ENCODE measurements around the gene SBK3. TPM values are rescaled to one million over a fixed set of nuclear protein-coding genes. Genes with fewer than 3 reads are reported as not detected.

SBK3 gene
- total RNA-seq, 1 experiment from 2014 or later: 1.2 TPM

- Histone ChIP-seq H3K36me3 (ENCODE audit: control insufficient read depth in 1 of 2, insufficient read depth in 2 of 2, low read length in 2 of 2) (no peaks in the 10 kb centered on the region), H3K9me3 (ENCODE audit: control insufficient read depth in 1 of 2, insufficient read depth in 1 of 2, low read depth in 1 of 2, low read length in 2 of 2) (no peaks in the 10 kb centered on the region), H3K9ac (ENCODE audit: low read length) (peak overlapping the region; percentile 53), H4K20me1 (ENCODE audit: insufficient read depth) (no peaks in the 10 kb centered on the region), H2AFZ (ENCODE audit: low read depth, low read length, poor library complexity, severe bottlenecking) (peak overlapping the region; percentile 85), H3K79me2 (ENCODE audit: insufficient read depth, low read length) (no peaks in the 10 kb centered on the region), H3K27ac (ENCODE audit: low read depth, low read length) (peak overlapping the region; percentile 91), H3K4me1 (ENCODE audit: control insufficient read depth in 1 of 2, insufficient read depth in 2 of 2, low read length in 2 of 2) (peaks cover 46 to 69% of the 10 kb centered on the region in 2 experiments), H3K9me2 (ENCODE audit: insufficient read depth) (no peaks in the 10 kb centered on the region), H3K27me3 (ENCODE audit: insufficient read depth, low read length) (no peaks in the 10 kb centered on the region), H3K4me3 (replicated peaks in 1 of 2; ENCODE audit: low read depth in 1 of 2, low read length in 2 of 2) (peak overlapping the region; percentile 30 to 53), H3K4me2 (ENCODE audit: low read length) (peak overlapping the region; percentile 87)
- ChIA-PET POLR2A (interaction anchor here (1.1 kb wide), 1 partner anchor 52 kb away, joined by 4 read pairs; the partner anchor contains the start of gene FIZ1), CTCF (interaction anchor here (1.8 kb wide), 1 partner anchor 52 kb away, joined by 4 read pairs; the partner anchor contains the start of gene FIZ1), RAD21 (ENCODE audit: low non-redundant PET in 1 of 2, low total read pairs in 2 of 2, uncharacterized antibody in 2 of 2, unreplicated experiment in 2 of 2) (interaction anchor here in 1 of 2 experiments (0.6 kb wide), 1 partner anchor 84 kb away, joined by 5 read pairs; no protein-coding TSS in a partner anchor)
- ATAC-seq (peak; percentile 36), DNase-seq (ENCODE audit: low read depth, low spot score) (no peak)
- TF ChIP-seq SP1 (IDR thresholded peaks at IDR 0.05; ENCODE audit: low read depth): peak; percentile 46; the same call in 1 of the 2 replicates
- peak; percentile 42; the same call in 1 of the 2 replicates for TF ChIP-seq POLR2AphosphoS5 (IDR thresholded peaks at IDR 0.05; ENCODE audit: low read depth, low read length)
- peak; percentile 22 for TF ChIP-seq YY1 (IDR thresholded peaks at IDR 0.05; ENCODE audit: extremely low read depth, insufficient replicate concordance, low read depth, low read length)
- TF ChIP-seq EZH2phosphoT487 (IDR thresholded peaks at IDR 0.05; ENCODE audit: borderline replicate concordance): no peak
- TF ChIP-seq FOSL1 (IDR thresholded peaks at IDR 0.05; ENCODE audit: low read depth): peak; percentile 28; the same call in 1 of the 2 replicates
- no TSS peak for BruUV-seq (replicated peaks)
- intact Hi-C loops (cut with micrococcal nuclease): loop anchor here (5.0 kb wide), 1 partner anchor 40 kb away; no protein-coding TSS in a partner anchor
Measured at GRCh38 chr19:55546822-55547614, 1.7 kb upstream of the SBK3 start.

GRCh38 chr19:55546011-55546410, 668 bp upstream of the SBK3 start:
- no TSS peak for BruUV-seq (replicated peaks)
- Histone ChIP-seq H3K9me3 (ENCODE audit: control insufficient read depth in 1 of 2, insufficient read depth in 1 of 2, low read depth in 1 of 2, low read length in 2 of 2) (no peaks in the 10 kb centered on the region), H2AFZ (ENCODE audit: low read depth, low read length, poor library complexity, severe bottlenecking) (no peak overlapping the region), H3K79me2 (ENCODE audit: insufficient read depth, low read length) (no peaks in the 10 kb centered on the region), H3K4me1 (ENCODE audit: control insufficient read depth in 1 of 2, insufficient read depth in 2 of 2, low read length in 2 of 2) (peaks cover 44 to 66% of the 10 kb centered on the region in 2 experiments), H3K27ac (ENCODE audit: low read depth, low read length) (no peak overlapping the region; the same call in 1 of the 2 replicates), H3K9me2 (ENCODE audit: insufficient read depth) (no peaks in the 10 kb centered on the region), H3K27me3 (ENCODE audit: insufficient read depth, low read length) (no peaks in the 10 kb centered on the region), H3K9ac (ENCODE audit: low read length) (no peak overlapping the region), H4K20me1 (ENCODE audit: insufficient read depth) (no peaks in the 10 kb centered on the region), H3K4me3 (replicated peaks in 1 of 2; ENCODE audit: low read depth in 1 of 2, low read length in 2 of 2) (no peak overlapping the region), H3K36me3 (ENCODE audit: control insufficient read depth in 1 of 2, insufficient read depth in 2 of 2, low read length in 2 of 2) (no peaks in the 10 kb centered on the region), H3K4me2 (ENCODE audit: low read length) (peak overlapping the region; percentile 43)
- POLR2A ChIA-PET: no interaction called here
- DNase-seq (ENCODE audit: low read depth, low spot score): no peak
- RAD21 ChIA-PET (ENCODE audit: low non-redundant PET in 1 of 2, low total read pairs in 2 of 2, uncharacterized antibody in 2 of 2, unreplicated experiment in 2 of 2): no interaction called here
- CTCF ChIA-PET: no interaction called here
- no peak for ATAC-seq
- intact Hi-C loops (cut with micrococcal nuclease): loop anchor here (5.0 kb wide), 1 partner anchor 41 kb away; no protein-coding TSS in a partner anchor
- TF ChIP-seq ZFX (IDR thresholded peaks at IDR 0.05) (no peak), POLR2AphosphoS5 (IDR thresholded peaks at IDR 0.05; ENCODE audit: low read depth, low read length) (no peak), REST (IDR thresholded peaks at IDR 0.05; ENCODE audit: low read depth) (no peak), ATF3 (IDR thresholded peaks at IDR 0.05) (no peak)

All from HCT116 (cell line).